ENCODE measurements around the gene DNAJC15.
"Not testable (repeated sequence)": the region's sequence is repeated elsewhere in the genome, so short reads cannot be mapped to it uniquely, and the experiment has no call there.

DNAJC15 gene

GRCh38 chr13:43020794-43021193 lies 2.6 kb upstream of the DNAJC15 start:
- H3K4me3 ChIP-seq (ENCODE audit: low read length) = no peak overlapping the region
- TF ChIP-seq ZNF274 (IDR thresholded peaks at IDR 0.05; ENCODE audit: low read depth, low read length) = no peak

- no peak overlapping the region for H3K4me3 ChIP-seq (ENCODE audit: low read length)
- no peak for TF ChIP-seq ZNF274 (IDR thresholded peaks at IDR 0.05; ENCODE audit: low read depth, low read length)
Observed at GRCh38 chr13:43021926-43022670, 1.3 kb upstream of the DNAJC15 start.

GRCh38 chr13:43022934-43023288 lies 475 bp upstream of the DNAJC15 start:
- no peak for TF ChIP-seq ZNF274 (IDR thresholded peaks at IDR 0.05; ENCODE audit: low read depth, low read length)

GRCh38 chr13:43026262-43026661 lies 2.9 kb downstream of the DNAJC15 start:
- no peak for TF ChIP-seq ZNF274 (IDR thresholded peaks at IDR 0.05; ENCODE audit: low read depth, low read length)
- H3K4me3 ChIP-seq (ENCODE audit: low read length) = no peak overlapping the region

More at GRCh38 chr13:43022934-43023288, 475 bp upstream of the DNAJC15 start:
- peak overlapping the region; percentile 69; the same call in 1 of the 2 replicates for H3K4me3 ChIP-seq (ENCODE audit: low read length)

- no peak for TF ChIP-seq ZNF274 (IDR thresholded peaks at IDR 0.05; ENCODE audit: low read depth, low read length)
- H3K4me3 ChIP-seq (ENCODE audit: low read length) = no peak overlapping the region
Observed at GRCh38 chr13:43030548-43030947, 7.2 kb downstream of the DNAJC15 start.

- TF ChIP-seq ZNF274 (IDR thresholded peaks at IDR 0.05; ENCODE audit: low read depth, low read length) = no peak
- no peak overlapping the region for H3K4me3 ChIP-seq (ENCODE audit: low read length)
Observed at GRCh38 chr13:43031881-43032280, 8.5 kb downstream of the DNAJC15 start.

GRCh38 chr13:43033038-43033437 lies 9.7 kb downstream of the DNAJC15 start:
- TF ChIP-seq ZNF274 (IDR thresholded peaks at IDR 0.05; ENCODE audit: low read depth, low read length) = no peak
- no peak overlapping the region for H3K4me3 ChIP-seq (ENCODE audit: low read length)

GRCh38 chr13:43036351-43037250 lies 13.2 kb downstream of the DNAJC15 start:
- no peak for TF ChIP-seq ZNF274 (IDR thresholded peaks at IDR 0.05; ENCODE audit: low read depth, low read length)
- H3K4me3 ChIP-seq (ENCODE audit: low read length) = no peak overlapping the region

- H3K4me3 ChIP-seq (ENCODE audit: low read length) = no peak overlapping the region
- TF ChIP-seq ZNF274 (IDR thresholded peaks at IDR 0.05; ENCODE audit: low read depth, low read length) = no peak
Observed at GRCh38 chr13:43039966-43040365, 16.6 kb downstream of the DNAJC15 start.

- not testable (repeated sequence) for H3K4me3 ChIP-seq (ENCODE audit: low read length)
Observed at GRCh38 chr13:43040581-43041368, 17.4 kb downstream of the DNAJC15 start.

- no peak for TF ChIP-seq ZNF274 (IDR thresholded peaks at IDR 0.05; ENCODE audit: low read depth, low read length)
- H3K4me3 ChIP-seq (ENCODE audit: low read length) = no peak overlapping the region
Observed at GRCh38 chr13:43041369-43041921, 18.1 kb downstream of the DNAJC15 start.

GRCh38 chr13:43042410-43042921 lies 19.1 kb downstream of the DNAJC15 start:
- H3K4me3 ChIP-seq (ENCODE audit: low read length) = no peak overlapping the region
- no peak for TF ChIP-seq ZNF274 (IDR thresholded peaks at IDR 0.05; ENCODE audit: low read depth, low read length)

GRCh38 chr13:43044720-43045301 lies 21.4 kb downstream of the DNAJC15 start:
- TF ChIP-seq ZNF274 (IDR thresholded peaks at IDR 0.05; ENCODE audit: low read depth, low read length) = no peak
- peak overlapping the region; percentile 40; the same call in 1 of the 2 replicates for H3K4me3 ChIP-seq (ENCODE audit: low read length)

- H3K4me3 ChIP-seq (ENCODE audit: low read length) = peak overlapping the region; percentile 40; the same call in 1 of the 2 replicates
Observed at GRCh38 chr13:43045302-43045773, 22.0 kb downstream of the DNAJC15 start.

All from GM08714 (cell line).